T-cell (primary cell): ENCODE measurements around the gene NDUFV3. TPM values are rescaled to one million over a fixed set of nuclear protein-coding genes. Genes with fewer than 3 reads are reported as not detected.

Experiments used
- ATAC-seq, 4 experiments: fragments of 200-7000 bp in 3 of 4; fragments of 150-1000 bp in 1 of 4; cut with Tn5 transposase; replicated peaks in 1 of 4; 1 replicate in 3 of 4; 2 replicates in 1 of 4; pipeline ENCODE4 v1.10.0; 2021; ENCODE audit warnings: moderate library complexity in 3 of 4, mild to moderate bottlenecking in 2 of 4, moderate number of reproducible peaks in 1 of 4
- CTCF ChIA-PET, 2 donors: fragments of 300-600 bp; sonication (Branson Sonifier 250); formaldehyde crosslinking; loops; one replicate each; lab custom pipeline; 2022; ENCODE audit warnings: antibody characterized with exemption in 2 of 2; lab: Charles Lee
- POLR2A ChIA-PET, 2 donors: fragments of 300-600 bp; sonication (Branson Sonifier 250); formaldehyde crosslinking; loops; one replicate each; lab custom pipeline; 2022; ENCODE audit warnings: antibody characterized with exemption in 2 of 2; lab: Charles Lee
- DNase-seq, 35 experiments: peaks; one replicate each; pipeline versions ENCODE4 v3.0.0 to v3.0.0-alpha.2; 2013 to 2023
- H3K27ac ChIP-seq: one replicate; pipeline ENCODE4 v1.5.1; 2013; ENCODE audit warnings: low read length
- H3K27me3 ChIP-seq, 2 experiments: replicated peaks in 1 of 2; 1 replicate in 1 of 2; 2 replicates in 1 of 2; pipeline versions ENCODE4 v1.6.1 to v1.7.0; 2013; ENCODE audit warnings: low read length in 1 of 2, mixed read lengths in 1 of 2; ENCODE audit not compliant: control insufficient read depth in 2 of 2, insufficient read depth in 2 of 2; ENCODE audit errors: extremely low read depth in 1 of 2
- H3K36me3 ChIP-seq, 2 donors: 1 replicate in 1 of 2; 2 replicates in 1 of 2; pipeline versions ENCODE4 v1.6.1 to v1.7.0; 2013; ENCODE audit warnings: low read length in 1 of 2; ENCODE audit not compliant: control insufficient read depth in 2 of 2, insufficient read depth in 1 of 2; ENCODE audit errors: extremely low read depth in 1 of 2
- H3K4me1 ChIP-seq, 2 experiments: 1 replicate in 1 of 2; 2 replicates in 1 of 2; pipeline versions ENCODE4 v1.6.1 to v1.7.0; 2013; ENCODE audit warnings: low read length in 2 of 2, mixed read lengths in 1 of 2; ENCODE audit not compliant: insufficient read depth in 2 of 2, control insufficient read depth in 1 of 2; ENCODE audit errors: extremely low read depth in 1 of 2
- H3K4me3 ChIP-seq, 2 donors: 1 replicate in 1 of 2; 2 replicates in 1 of 2; pipeline versions ENCODE4 v1.5.1 to v1.7.0; 2013; ENCODE audit warnings: mild to moderate bottlenecking in 2 of 2, low read length in 1 of 2, moderate library complexity in 1 of 2; ENCODE audit not compliant: control insufficient read depth in 1 of 2; ENCODE audit errors: extremely low read depth in 1 of 2
- H3K9me3 ChIP-seq: 2 replicates; pipeline ENCODE4 v1.7.0; 2013
- H3K27ac Mint-ChIP-seq, 2 donors: one replicate each; pipeline ENCODE4 v1.8.0; 2020 to 2021; ENCODE audit warnings: mild to moderate bottlenecking in 2 of 2, mixed read lengths in 2 of 2
- H3K27me3 Mint-ChIP-seq, 2 donors: one replicate each; pipeline ENCODE4 v1.8.0; 2021 to 2022; ENCODE audit warnings: mixed read lengths in 2 of 2
- H3K36me3 Mint-ChIP-seq: one replicate; pipeline ENCODE4 v1.8.0; 2021; ENCODE audit warnings: mixed read lengths
- H3K4me1 Mint-ChIP-seq, 3 donors: one replicate each; pipeline ENCODE4 v1.8.0; 2020 to 2022; ENCODE audit warnings: mixed read lengths in 3 of 3, mild to moderate bottlenecking in 1 of 3
- H3K4me3 Mint-ChIP-seq, 3 donors: one replicate each; pipeline ENCODE4 v1.8.0; 2020 to 2022; ENCODE audit warnings: mild to moderate bottlenecking in 3 of 3, mixed read lengths in 3 of 3, moderate library complexity in 3 of 3
- H3K9me3 Mint-ChIP-seq, 3 donors: one replicate each; pipeline ENCODE4 v1.8.0; 2020 to 2022; ENCODE audit warnings: mixed read lengths in 3 of 3
- WGBS: methylation state at CpG from one replicate; pipeline ENCODE4 v1.1.5; 2013; ENCODE audit warnings: missing lambda C conversion rate; ENCODE audit not compliant: insufficient coverage; 5-methylcytosine and 5-hydroxymethylcytosine counted together
- total RNA-seq, 35 experiments: library from RNA in 6 of 35; stranded (reverse) in 6 of 35; fragments of 120-200 nt in 1 of 35; gene quantifications; one replicate each; pipeline versions ENCODE4 v1.2.1 to v1.2.4 and lab custom pipeline; 2013 to 2026

The NDUFV3 gene
- total RNA-seq, 5 donors from 2014 or later (not counting 1 experiment from before 2014, with no cell fraction given) = 21.3 to 32.0 (median 28.5) TPM

- H3K27ac ChIP-seq = no peak overlapping the region
- H3K27me3 ChIP-seq = no peaks in the 10 kb centered on the region
- 95% methylated on average over 7 of the region's 10 CpGs for WGBS
- peaks cover 35% of the 10 kb centered on the region for H3K36me3 Mint-ChIP-seq
- ChIA-PET CTCF (no interaction called here), POLR2A (no interaction called here)
- no peak overlapping the region for H3K4me3 Mint-ChIP-seq
- no peaks in the 10 kb centered on the region for H3K9me3 ChIP-seq
- H3K27me3 Mint-ChIP-seq = no peaks in the 10 kb centered on the region
- ATAC-seq = no peak
- H3K36me3 ChIP-seq = peaks cover 26 to 74% of the 10 kb centered on the region in 2 donors
- no peaks in the 10 kb centered on the region for H3K4me1 ChIP-seq
- H3K4me3 ChIP-seq = no peak overlapping the region
- H3K27ac Mint-ChIP-seq = no peak overlapping the region
- no peak for DNase-seq
- peaks cover 5 to 20% (median 8%) of the 10 kb centered on the region in 3 donors for H3K4me1 Mint-ChIP-seq
- no peaks in the 10 kb centered on the region for H3K9me3 Mint-ChIP-seq
These were observed 31.7 kb upstream of the NDUFV3 start for GRCh38 chr21:42861311-42861847.

- DNase-seq (no peak), ATAC-seq (no peak)
- Mint-ChIP-seq H3K4me1 (peaks cover 9 to 24% (median 11%) of the 10 kb centered on the region in 3 donors), H3K4me3 (no peak overlapping the region), H3K36me3 (peaks cover 34% of the 10 kb centered on the region), H3K27me3 (no peaks in the 10 kb centered on the region), H3K27ac (no peak overlapping the region), H3K9me3 (no peaks in the 10 kb centered on the region)
- WGBS = 94% methylated on average over 29 of the region's 29 CpGs
- POLR2A ChIA-PET = no interaction called here
- H3K4me1 ChIP-seq = peaks cover 0 to 2% of the 10 kb centered on the region in 2 experiments
- H3K4me3 ChIP-seq = no peak overlapping the region
- peaks cover 27 to 73% of the 10 kb centered on the region in 2 donors for H3K36me3 ChIP-seq
- H3K9me3 ChIP-seq = no peaks in the 10 kb centered on the region
- no peaks in the 10 kb centered on the region for H3K27me3 ChIP-seq
- CTCF ChIA-PET = no interaction called here
- no peak overlapping the region for H3K27ac ChIP-seq
These were observed 31.2 kb upstream of the NDUFV3 start for GRCh38 chr21:42861848-42862400.

- DNase-seq (no peak), ATAC-seq (no peak)
- H3K27me3 Mint-ChIP-seq = no peaks in the 10 kb centered on the region
- H3K9me3 Mint-ChIP-seq = no peaks in the 10 kb centered on the region
- no peak overlapping the region for H3K27ac Mint-ChIP-seq
- H3K27me3 ChIP-seq = no peaks in the 10 kb centered on the region
- ChIA-PET POLR2A (no interaction called here), CTCF (no interaction called here)
- WGBS = 91% methylated on average over 21 of the region's 21 CpGs
- no peaks in the 10 kb centered on the region for H3K9me3 ChIP-seq
- peaks cover 0 to 2% of the 10 kb centered on the region in 2 experiments for H3K4me1 ChIP-seq
- H3K36me3 Mint-ChIP-seq = peaks cover 27% of the 10 kb centered on the region
- H3K4me3 ChIP-seq = no peak overlapping the region
- H3K36me3 ChIP-seq = peaks cover 24 to 71% of the 10 kb centered on the region in 2 donors
- no peak overlapping the region for H3K27ac ChIP-seq
- no peak overlapping the region for H3K4me3 Mint-ChIP-seq
- H3K4me1 Mint-ChIP-seq = peaks cover 9 to 24% (median 11%) of the 10 kb centered on the region in 3 donors
These were observed 30.2 kb upstream of the NDUFV3 start for GRCh38 chr21:42862774-42863503.

GRCh38 chr21:42863504-42863870, 29.6 kb upstream of the NDUFV3 start:
- Mint-ChIP-seq H3K4me1 (peaks cover 9 to 24% (median 11%) of the 10 kb centered on the region in 3 donors), H3K9me3 (no peaks in the 10 kb centered on the region), H3K27me3 (no peaks in the 10 kb centered on the region), H3K27ac (no peak overlapping the region), H3K4me3 (no peak overlapping the region), H3K36me3 (peaks cover 29% of the 10 kb centered on the region)
- 99% methylated on average over 9 of the region's 13 CpGs for WGBS
- Histone ChIP-seq H3K4me3 (no peak overlapping the region), H3K4me1 (peaks cover 0 to 2% of the 10 kb centered on the region in 2 experiments), H3K36me3 (peaks cover 27 to 72% of the 10 kb centered on the region in 2 donors), H3K27me3 (no peaks in the 10 kb centered on the region), H3K9me3 (no peaks in the 10 kb centered on the region), H3K27ac (no peak overlapping the region)
- CTCF ChIA-PET = no interaction called here
- DNase-seq (no peak), ATAC-seq (no peak)
- POLR2A ChIA-PET = no interaction called here

GRCh38 chr21:42864286-42864685, 28.8 kb upstream of the NDUFV3 start:
- Mint-ChIP-seq H3K9me3 (no peaks in the 10 kb centered on the region), H3K27me3 (no peaks in the 10 kb centered on the region), H3K27ac (no peak overlapping the region), H3K4me1 (peaks cover 9 to 24% (median 11%) of the 10 kb centered on the region in 3 donors), H3K4me3 (no peak overlapping the region), H3K36me3 (peaks cover 31% of the 10 kb centered on the region)
- Histone ChIP-seq H3K4me1 (peaks cover 0 to 2% of the 10 kb centered on the region in 2 experiments), H3K27ac (no peak overlapping the region), H3K9me3 (no peaks in the 10 kb centered on the region), H3K4me3 (no peak overlapping the region), H3K27me3 (no peaks in the 10 kb centered on the region), H3K36me3 (peaks cover 34 to 72% of the 10 kb centered on the region in 2 donors)
- ChIA-PET POLR2A (no interaction called here), CTCF (no interaction called here)
- no peak for ATAC-seq
- WGBS = 85% methylated on average over 13 of the region's 14 CpGs
- DNase-seq = no peak

- Mint-ChIP-seq H3K4me1 (peaks cover 9 to 24% (median 11%) of the 10 kb centered on the region in 3 donors), H3K9me3 (no peaks in the 10 kb centered on the region), H3K27me3 (no peaks in the 10 kb centered on the region), H3K27ac (no peak overlapping the region), H3K36me3 (peaks cover 35% of the 10 kb centered on the region), H3K4me3 (no peak overlapping the region)
- CTCF ChIA-PET = no interaction called here
- no peaks in the 10 kb centered on the region for H3K27me3 ChIP-seq
- H3K36me3 ChIP-seq = peaks cover 31 to 67% of the 10 kb centered on the region in 2 donors
- POLR2A ChIA-PET = no interaction called here
- H3K27ac ChIP-seq = no peak overlapping the region
- no peaks in the 10 kb centered on the region for H3K9me3 ChIP-seq
- 96% methylated on average over 23 of the region's 26 CpGs for WGBS
- ATAC-seq (no peak), DNase-seq (no peak)
- peaks cover 0 to 2% of the 10 kb centered on the region in 2 experiments for H3K4me1 ChIP-seq
- H3K4me3 ChIP-seq = no peak overlapping the region
These were observed 28.0 kb upstream of the NDUFV3 start for GRCh38 chr21:42864815-42865775.
